Measurements from ENCODE around the gene RASL10A. TPM values are rescaled to one million over a fixed set of nuclear protein-coding genes. Genes with fewer than 3 reads are reported as not detected.

Gene RASL10A
- total RNA-seq, 4 donors from 2014 or later, result 0.38 to 3.5 (median 0.75) TPM; not detected in 1

DNA sequence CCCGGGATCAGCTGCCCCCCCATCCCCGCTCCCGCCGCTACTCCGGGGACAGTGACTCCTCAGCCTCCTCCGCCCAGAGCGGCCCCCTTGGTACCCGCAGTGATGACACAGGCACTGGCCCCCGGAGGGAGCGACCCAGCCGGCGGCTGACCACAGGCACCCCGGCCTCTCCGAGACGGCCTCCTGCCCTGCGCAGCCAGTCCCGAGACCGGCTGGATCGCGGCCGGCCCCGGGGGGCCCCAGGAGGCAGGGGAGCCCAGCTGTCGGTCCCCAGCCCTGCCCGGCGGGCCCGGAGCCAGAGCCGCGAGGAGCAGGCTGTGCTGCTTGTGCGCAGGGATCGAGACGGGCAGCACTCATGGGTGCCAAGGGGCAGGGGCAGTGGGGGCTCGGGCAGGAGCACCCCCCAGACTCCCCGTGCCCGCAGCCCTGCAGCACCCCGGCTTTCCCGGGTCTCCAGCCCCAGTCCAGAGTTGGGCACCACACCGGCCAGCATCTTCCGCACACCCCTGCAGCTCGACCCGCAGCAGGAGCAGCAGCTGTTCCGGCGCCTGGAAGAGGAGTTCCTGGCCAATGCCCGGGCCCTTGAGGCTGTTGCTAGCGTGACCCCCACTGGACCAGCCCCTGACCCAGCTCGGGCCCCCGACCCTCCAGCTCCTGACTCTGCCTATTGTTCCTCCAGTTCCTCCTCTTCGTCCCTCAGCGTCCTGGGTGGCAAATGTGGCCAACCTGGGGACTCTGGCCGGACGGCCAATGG lies 3.9 kb downstream of the RASL10A start:
- 84% methylated on average over 11 of the region's 50 CpGs; no CpG with 5 or more reads in 1 of the 2 donors for WGBS, 2 donors
- Histone ChIP-seq H3K36me3 (peaks cover 0 to 9% (median 0%) of the 10 kb centered on the region in 3 donors), H3K27me3 (peaks cover 5 to 42% (median 8%) of the 10 kb centered on the region in 4 donors), H3K9me3 (no peaks in the 10 kb centered on the region), H3K27ac (peak overlapping the region; percentile 63 to 91 (median 80)), H3K4me1 (peaks cover 66 to 94% (median 79%) of the 10 kb centered on the region in 3 donors), H3K4me3 (peak overlapping the region; percentile 2 to 53 (median 16))
- no peak for DNase-seq
- TF ChIP-seq, protein P1, sequence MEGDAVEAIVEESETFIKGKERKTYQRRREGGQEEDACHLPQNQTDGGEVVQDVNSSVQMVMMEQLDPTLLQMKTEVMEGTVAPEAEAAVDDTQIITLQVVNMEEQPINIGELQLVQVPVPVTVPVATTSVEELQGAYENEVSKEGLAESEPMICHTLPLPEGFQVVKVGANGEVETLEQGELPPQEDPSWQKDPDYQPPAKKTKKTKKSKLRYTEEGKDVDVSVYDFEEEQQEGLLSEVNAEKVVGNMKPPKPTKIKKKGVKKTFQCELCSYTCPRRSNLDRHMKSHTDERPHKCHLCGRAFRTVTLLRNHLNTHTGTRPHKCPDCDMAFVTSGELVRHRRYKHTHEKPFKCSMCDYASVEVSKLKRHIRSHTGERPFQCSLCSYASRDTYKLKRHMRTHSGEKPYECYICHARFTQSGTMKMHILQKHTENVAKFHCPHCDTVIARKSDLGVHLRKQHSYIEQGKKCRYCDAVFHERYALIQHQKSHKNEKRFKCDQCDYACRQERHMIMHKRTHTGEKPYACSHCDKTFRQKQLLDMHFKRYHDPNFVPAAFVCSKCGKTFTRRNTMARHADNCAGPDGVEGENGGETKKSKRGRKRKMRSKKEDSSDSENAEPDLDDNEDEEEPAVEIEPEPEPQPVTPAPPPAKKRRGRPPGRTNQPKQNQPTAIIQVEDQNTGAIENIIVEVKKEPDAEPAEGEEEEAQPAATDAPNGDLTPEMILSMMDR (IDR thresholded peaks at IDR 0.05), result no peak
- TF ChIP-seq POLR2A (IDR thresholded peaks at IDR 0.05), result no peak
- intact Hi-C loops (cut with DNase I), result no loop called here

DNA sequence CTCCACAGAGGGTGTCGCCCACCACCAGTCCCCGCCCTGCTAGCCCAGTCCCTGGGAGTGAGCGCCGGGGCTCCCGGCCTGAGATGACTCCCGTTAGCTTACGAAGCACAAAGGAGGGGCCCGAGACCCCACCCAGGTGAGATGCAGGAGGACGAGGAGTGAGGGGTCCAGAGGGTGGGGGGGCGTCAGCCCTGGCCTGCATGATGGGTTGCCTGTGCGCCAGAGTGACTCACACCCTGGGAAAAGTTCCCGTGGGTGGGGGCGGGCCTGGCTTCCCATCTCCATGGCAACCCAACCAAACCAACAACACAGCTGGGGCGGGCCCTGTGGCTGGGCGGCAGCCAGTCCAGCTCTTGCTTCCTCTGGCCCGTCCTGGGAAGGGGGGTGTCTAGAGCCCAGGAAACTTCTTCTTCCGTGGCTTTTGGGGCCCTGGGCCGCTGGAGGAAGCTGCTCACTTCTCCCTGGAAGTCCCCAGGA lies 4.6 kb downstream of the RASL10A start:
- no peak for DNase-seq
- TF ChIP-seq POLR2A (IDR thresholded peaks at IDR 0.05), result no peak
- TF ChIP-seq, protein P1 (IDR thresholded peaks at IDR 0.05), result no peak
- peaks cover 68 to 99% (median 83%) of the 10 kb centered on the region in 3 donors for H3K4me1 ChIP-seq
- H3K27ac ChIP-seq, result peak overlapping the region; percentile 88 to 91 (median 90)
- H3K27me3 ChIP-seq, result peaks cover 5 to 34% (median 8%) of the 10 kb centered on the region in 4 donors
- H3K36me3 ChIP-seq, result peaks cover 0 to 9% (median 0%) of the 10 kb centered on the region in 3 donors
- WGBS, 2 donors, result 0 to 4% methylated on average over 3 to 6 of the region's 18 CpGs
- intact Hi-C loops (cut with DNase I), result no loop called here
- H3K9me3 ChIP-seq, result no peaks in the 10 kb centered on the region
- H3K4me3 ChIP-seq, result peak overlapping the region; percentile 2 to 53 (median 16)

DNA sequence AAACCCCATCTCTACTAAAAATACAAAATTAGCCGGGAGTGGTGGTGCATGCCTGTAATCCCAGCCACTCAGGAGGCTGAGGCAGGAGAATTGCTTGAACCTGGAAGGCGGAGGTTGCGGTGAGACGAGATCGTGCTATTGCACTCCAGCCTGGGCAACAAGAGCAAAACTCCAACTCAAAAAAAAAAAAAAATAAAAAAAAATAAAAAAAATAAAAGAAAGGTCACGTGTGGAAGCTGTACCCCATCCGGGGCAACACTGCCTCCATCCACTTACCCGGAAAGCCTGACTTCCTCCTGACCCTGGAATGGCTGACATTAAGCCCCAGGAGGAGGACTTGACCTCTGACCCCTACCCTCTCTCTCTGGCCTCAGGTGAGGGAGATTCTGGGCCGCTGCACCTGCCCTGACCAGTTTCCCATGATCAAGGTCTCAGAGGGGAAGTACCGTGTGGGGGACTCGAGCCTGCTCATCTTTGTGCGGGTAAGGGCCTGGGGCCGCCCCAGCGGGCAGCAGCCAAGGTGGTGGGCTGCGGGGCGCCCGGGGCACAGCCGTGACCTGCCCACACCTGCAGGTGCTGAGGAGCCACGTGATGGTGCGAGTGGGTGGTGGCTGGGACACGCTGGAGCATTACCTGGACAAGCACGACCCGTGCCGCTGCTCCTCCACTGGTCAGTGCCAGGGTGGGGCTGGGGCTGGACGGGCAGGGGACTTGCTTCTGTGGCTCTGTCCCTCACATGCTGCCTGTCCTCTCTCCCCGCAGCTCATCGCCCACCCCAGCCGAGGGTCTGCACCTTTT lies 5.2 kb downstream of the RASL10A start:
- Histone ChIP-seq H3K36me3 (peaks cover 0 to 9% (median 0%) of the 10 kb centered on the region in 3 donors), H3K4me1 (peaks cover 67 to 99% (median 76%) of the 10 kb centered on the region in 3 donors), H3K4me3 (peak overlapping the region in 3 of 4 donors; percentile 23 to 69 (median 53)), H3K9me3 (no peaks in the 10 kb centered on the region), H3K27ac (peak overlapping the region; percentile 88 to 96 (median 90)), H3K27me3 (peaks cover 4 to 28% (median 7%) of the 10 kb centered on the region in 4 donors)
- DNase-seq, result no peak
- WGBS, 2 donors, result 38 to 58% methylated on average over 6 to 8 of the region's 28 CpGs
- TF ChIP-seq, protein P1 (IDR thresholded peaks at IDR 0.05), result no peak
- no peak for TF ChIP-seq POLR2A (IDR thresholded peaks at IDR 0.05)
- intact Hi-C loops (cut with DNase I), result no loop called here

DNA sequence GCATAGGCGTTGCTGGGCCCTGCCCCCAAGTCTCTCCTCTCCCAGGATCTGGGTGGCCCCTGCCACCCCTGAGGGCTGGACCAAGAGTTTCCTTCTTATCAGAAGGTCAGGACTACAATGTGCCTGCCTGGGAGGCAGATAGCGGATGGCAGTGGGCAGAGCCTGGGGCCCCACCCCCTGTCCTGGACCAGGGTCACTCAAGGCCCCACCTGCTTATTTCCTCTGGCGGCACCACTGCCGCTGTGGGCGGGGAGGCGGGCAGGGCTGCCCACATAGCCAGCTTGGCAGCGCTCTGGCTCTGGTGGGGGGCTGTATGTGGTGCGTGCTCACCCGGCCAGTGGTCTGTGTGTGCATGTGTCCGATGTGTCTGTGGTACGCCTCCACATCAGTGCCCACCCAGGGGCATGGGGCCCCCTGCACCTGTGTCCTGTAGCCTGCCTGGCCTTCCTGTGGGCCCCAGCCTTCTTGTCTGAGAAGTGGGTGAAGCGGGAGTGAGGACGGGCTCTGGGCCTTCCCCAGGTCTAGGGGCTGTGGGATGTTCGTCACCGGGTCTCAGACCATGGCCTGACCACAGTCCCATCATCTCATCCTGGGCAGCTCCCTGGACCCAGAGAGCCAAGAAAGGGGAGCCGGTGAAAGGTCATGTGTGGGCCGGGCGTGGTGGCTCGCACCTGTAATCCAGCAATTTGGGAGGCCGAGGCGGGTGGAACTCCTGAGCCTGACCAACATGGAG lies 6.0 kb downstream of the RASL10A start:
- Histone ChIP-seq H3K27me3 (peaks cover 1 to 20% (median 5%) of the 10 kb centered on the region in 4 donors), H3K4me3 (peak overlapping the region in 3 of 4 donors; percentile 69 to 98 (median 75)), H3K27ac (peak overlapping the region; percentile 88 to 96 (median 90)), H3K36me3 (peaks cover 0 to 9% (median 0%) of the 10 kb centered on the region in 3 donors), H3K4me1 (peaks cover 62 to 96% (median 69%) of the 10 kb centered on the region in 3 donors), H3K9me3 (no peaks in the 10 kb centered on the region)
- intact Hi-C loops (cut with DNase I), result no loop called here
- TF ChIP-seq POLR2A (IDR thresholded peaks at IDR 0.05), result no peak
- TF ChIP-seq, protein P1 (IDR thresholded peaks at IDR 0.05), result no peak
- DNase-seq, result no peak
- no CpG with 5 or more reads among the region's 21 CpGs for WGBS, 2 donors
